ENCODE measurements around the gene LGMN.

DNA sequence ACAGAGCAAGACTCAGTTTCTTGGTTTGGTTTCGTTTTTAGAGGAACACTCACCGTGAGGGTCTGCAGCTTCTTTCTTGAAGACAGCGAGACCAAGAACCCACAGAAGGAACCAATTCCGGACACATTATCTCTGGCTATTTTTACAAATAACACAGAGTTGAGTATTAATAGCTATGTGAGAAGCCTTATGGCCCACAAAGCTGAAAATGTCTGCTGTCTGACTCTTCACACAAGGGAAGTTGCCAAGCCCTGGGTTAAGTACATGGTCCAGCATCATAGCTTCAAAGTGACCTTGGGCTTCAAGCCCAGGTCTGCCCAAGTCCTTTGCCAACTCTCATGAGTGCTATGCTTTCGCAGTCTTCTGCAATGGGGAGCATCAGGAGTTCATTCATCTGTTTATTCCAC is 2.6 kb upstream of the LGMN start:
- TF ChIP-seq, protein P1, sequence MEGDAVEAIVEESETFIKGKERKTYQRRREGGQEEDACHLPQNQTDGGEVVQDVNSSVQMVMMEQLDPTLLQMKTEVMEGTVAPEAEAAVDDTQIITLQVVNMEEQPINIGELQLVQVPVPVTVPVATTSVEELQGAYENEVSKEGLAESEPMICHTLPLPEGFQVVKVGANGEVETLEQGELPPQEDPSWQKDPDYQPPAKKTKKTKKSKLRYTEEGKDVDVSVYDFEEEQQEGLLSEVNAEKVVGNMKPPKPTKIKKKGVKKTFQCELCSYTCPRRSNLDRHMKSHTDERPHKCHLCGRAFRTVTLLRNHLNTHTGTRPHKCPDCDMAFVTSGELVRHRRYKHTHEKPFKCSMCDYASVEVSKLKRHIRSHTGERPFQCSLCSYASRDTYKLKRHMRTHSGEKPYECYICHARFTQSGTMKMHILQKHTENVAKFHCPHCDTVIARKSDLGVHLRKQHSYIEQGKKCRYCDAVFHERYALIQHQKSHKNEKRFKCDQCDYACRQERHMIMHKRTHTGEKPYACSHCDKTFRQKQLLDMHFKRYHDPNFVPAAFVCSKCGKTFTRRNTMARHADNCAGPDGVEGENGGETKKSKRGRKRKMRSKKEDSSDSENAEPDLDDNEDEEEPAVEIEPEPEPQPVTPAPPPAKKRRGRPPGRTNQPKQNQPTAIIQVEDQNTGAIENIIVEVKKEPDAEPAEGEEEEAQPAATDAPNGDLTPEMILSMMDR (IDR thresholded peaks at IDR 0.05), result no peak
- TF ChIP-seq POLR2A (IDR thresholded peaks at IDR 0.05), result no peak
- TF ChIP-seq POLR2AphosphoS5 (IDR thresholded peaks at IDR 0.05), result no peak
